Urothelium cell line (cell line): ENCODE data around the gene PROC.

Experiments
- DNase-seq: peaks from one replicate; pipeline ENCODE4 v3.0.0; 2011; ENCODE audit warnings: low spot score, mixed read lengths
- FAIRE-seq: peaks from 2 replicates; lab custom pipeline; 2011; peaks lifted over from hg19 to GRCh38; lab: Jason Lieb, UNC

PROC gene

GRCh38 chr2:127413200-127413599, 5.0 kb upstream of the PROC start:
- DNase-seq = no peak
- FAIRE-seq = no peak

- DNase-seq (no peak), FAIRE-seq (no peak)
Measured at GRCh38 chr2:127413782-127414637, 4.2 kb upstream of the PROC start.

- DNase-seq = no peak
- no peak for FAIRE-seq
Measured at GRCh38 chr2:127414638-127415592, 3.3 kb upstream of the PROC start.

- no peak for FAIRE-seq
- no peak for DNase-seq
Measured at GRCh38 chr2:127415593-127416505, 2.4 kb upstream of the PROC start.

GRCh38 chr2:127416506-127417001, 1.7 kb upstream of the PROC start:
- FAIRE-seq (no peak), DNase-seq (no peak)

- DNase-seq (no peak), FAIRE-seq (no peak)
Measured at GRCh38 chr2:127417406-127417805, 821 bp upstream of the PROC start.

GRCh38 chr2:127419112-127419430, 844 bp downstream of the PROC start:
- DNase-seq = no peak
- FAIRE-seq = peak; percentile 56

GRCh38 chr2:127419448-127420038, 1.3 kb downstream of the PROC start:
- no peak for DNase-seq
- no peak for FAIRE-seq

- FAIRE-seq = no peak
- no peak for DNase-seq
Measured at GRCh38 chr2:127420039-127420864, 2.0 kb downstream of the PROC start.

- FAIRE-seq (no peak), DNase-seq (no peak)
Measured at GRCh38 chr2:127421116-127421800, 3.0 kb downstream of the PROC start.

- DNase-seq = no peak
- FAIRE-seq = no peak
Measured at GRCh38 chr2:127421871-127422558, 3.8 kb downstream of the PROC start.

GRCh38 chr2:127422559-127423477, 4.6 kb downstream of the PROC start:
- DNase-seq (no peak), FAIRE-seq (no peak)

- DNase-seq = no peak
- FAIRE-seq = no peak
Measured at GRCh38 chr2:127423478-127423843, 5.2 kb downstream of the PROC start.

GRCh38 chr2:127423880-127424279, 5.7 kb downstream of the PROC start:
- FAIRE-seq = no peak
- DNase-seq = no peak

- DNase-seq (no peak), FAIRE-seq (no peak)
Measured at GRCh38 chr2:127424598-127425520, 6.6 kb downstream of the PROC start.
